Measurements from ENCODE around the gene ACTG2. TPM values are rescaled to one million over a fixed set of nuclear protein-coding genes. Genes with fewer than 3 reads are reported as not detected.
A peak's percentile ranks its signal among the peaks of the same experiment; 100 is the strongest.
"Not testable (repeated sequence)": the region's sequence is repeated elsewhere in the genome, so short reads cannot be mapped to it uniquely, and the experiment has no call there.

The ACTG2 gene
- total RNA-seq, 4 donors from 2014 or later: 2,261 to 5,929 (median 3,123) TPM

- H3K9me3 ChIP-seq: no peaks in the 10 kb centered on the region
- no peak for ATAC-seq
- no peak overlapping the region for H3K4me3 ChIP-seq
- peak overlapping the region; percentile 31 to 87 (median 58) for H3K27ac ChIP-seq
- H3K4me1 ChIP-seq: peaks cover 5 to 36% (median 9%) of the 10 kb centered on the region in 3 donors
- WGBS, 2 donors (ENCODE audit: low coverage in 1 of 2): 74 to 79% methylated on average over 8 to 9 of the region's 9 CpGs
- H3K36me3 ChIP-seq: peaks cover 0 to 39% of the 10 kb centered on the region in 2 donors
- no peaks in the 10 kb centered on the region for H3K27me3 ChIP-seq
- TF ChIP-seq EP300 (IDR thresholded peaks at IDR 0.05) (no peak), CTCF (IDR thresholded peaks at IDR 0.05) (no peak), POLR2AphosphoS5 (IDR thresholded peaks at IDR 0.05) (no peak), POLR2A (IDR thresholded peaks at IDR 0.05) (no peak)
Observed at GRCh38 chr2:73868204-73868978, 24.4 kb upstream of the ACTG2 start.

DNA sequence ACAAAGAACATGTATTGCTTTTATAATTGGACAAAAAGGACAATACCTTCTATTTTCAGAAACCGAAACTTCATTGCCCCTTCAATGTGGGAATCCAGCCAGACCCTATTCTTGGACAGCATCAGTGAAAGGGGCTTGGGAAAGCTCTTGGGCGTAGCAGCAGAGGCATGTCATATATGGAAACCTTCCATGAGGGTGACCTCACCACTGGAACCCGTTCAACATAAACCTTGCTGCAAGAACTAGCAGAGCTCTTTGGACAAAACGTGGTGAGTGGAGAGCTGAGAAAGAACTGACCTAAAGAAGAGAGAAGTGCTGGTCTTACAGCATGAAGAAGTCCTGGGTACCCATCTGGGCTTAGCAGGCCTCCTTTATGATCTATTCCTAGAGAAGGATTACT is 22.7 kb upstream of the ACTG2 start:
- 4 to 8% methylated on average over 4 of the region's 4 CpGs for WGBS, 2 donors (ENCODE audit: low coverage in 1 of 2)
- peak; percentile 92 for ATAC-seq
- Histone ChIP-seq H3K27me3 (no peaks in the 10 kb centered on the region), H3K27ac (peak overlapping the region; percentile 85 to 96 (median 87)), H3K4me1 (peaks cover 5 to 52% (median 9%) of the 10 kb centered on the region in 3 donors), H3K9me3 (no peaks in the 10 kb centered on the region), H3K36me3 (peaks cover 0 to 22% of the 10 kb centered on the region in 2 donors), H3K4me3 (no peak overlapping the region)
- TF ChIP-seq CTCF (IDR thresholded peaks at IDR 0.05) (no peak), POLR2AphosphoS5 (IDR thresholded peaks at IDR 0.05) (peak; percentile 88)

DNA sequence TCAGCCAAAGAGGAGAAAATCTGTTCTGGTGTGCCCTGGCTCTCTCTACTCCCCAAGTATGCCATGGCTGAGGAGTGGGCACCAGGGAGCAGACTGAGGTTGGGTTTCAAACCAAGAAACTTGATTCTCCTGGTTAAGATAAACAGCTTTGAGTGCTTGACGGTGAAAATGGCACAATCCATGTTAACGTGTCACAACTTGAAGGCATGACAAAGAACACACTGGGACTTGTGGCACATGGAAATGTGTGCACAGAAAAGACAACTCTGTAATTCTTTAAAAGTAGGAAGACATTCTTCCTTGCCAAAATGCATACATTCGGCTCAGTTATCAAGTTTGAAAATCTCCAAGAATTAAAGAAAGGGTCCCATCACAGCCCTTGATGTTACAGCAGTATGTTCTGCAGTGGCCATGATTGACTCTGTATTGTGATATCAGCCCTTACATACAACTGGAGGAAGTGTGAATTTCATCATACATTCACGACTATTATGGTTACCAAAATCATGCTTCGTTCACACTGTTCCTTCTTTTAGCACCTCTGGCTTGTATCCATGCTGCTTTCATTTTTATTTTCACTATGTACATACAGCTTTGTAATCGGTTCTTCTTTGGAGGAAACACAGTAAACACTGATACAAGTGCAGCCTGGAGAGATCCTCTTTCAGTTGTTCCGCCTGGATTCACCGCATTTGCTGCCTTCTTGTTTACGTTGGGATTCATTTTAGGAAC is 15.6 kb upstream of the ACTG2 start:
- TF ChIP-seq EP300 (IDR thresholded peaks at IDR 0.05): no peak
- TF ChIP-seq CTCF (IDR thresholded peaks at IDR 0.05): no peak
- TF ChIP-seq POLR2A (IDR thresholded peaks at IDR 0.05): no peak
- no peak for TF ChIP-seq POLR2AphosphoS5 (IDR thresholded peaks at IDR 0.05)
- WGBS, 2 donors (ENCODE audit: low coverage in 1 of 2): 43 to 54% methylated on average over 7 to 9 of the region's 9 CpGs
- peak; percentile 34 for ATAC-seq
- peaks cover 0 to 37% (median 0%) of the 10 kb centered on the region in 3 donors for H3K4me1 ChIP-seq
- H3K36me3 ChIP-seq: no peaks in the 10 kb centered on the region
- no peaks in the 10 kb centered on the region for H3K27me3 ChIP-seq
- no peak overlapping the region for H3K4me3 ChIP-seq
- no peaks in the 10 kb centered on the region for H3K9me3 ChIP-seq
- H3K27ac ChIP-seq: peak overlapping the region in 3 of 4 donors; percentile 28 to 87 (median 85)

- WGBS, 2 donors (ENCODE audit: low coverage in 1 of 2): 93 to 95% methylated on average over 2 to 3 of the region's 5 CpGs
Observed at GRCh38 chr2:73877984-73878383, 14.8 kb upstream of the ACTG2 start.

GRCh38 chr2:73885406-73885805 is 7.4 kb upstream of the ACTG2 start:
- H3K36me3 ChIP-seq: no peaks in the 10 kb centered on the region
- no peak overlapping the region for H3K4me3 ChIP-seq
- WGBS, 2 donors (ENCODE audit: low coverage in 1 of 2): 68 to 82% methylated on average over 2 of the region's 2 CpGs
- no peak for TF ChIP-seq POLR2A (IDR thresholded peaks at IDR 0.05)
- TF ChIP-seq CTCF (IDR thresholded peaks at IDR 0.05): no peak
- TF ChIP-seq POLR2AphosphoS5 (IDR thresholded peaks at IDR 0.05): no peak
- no peak for TF ChIP-seq EP300 (IDR thresholded peaks at IDR 0.05)
- H3K27ac ChIP-seq: no peak overlapping the region
- peaks cover 0 to 33% (median 2%) of the 10 kb centered on the region in 3 donors for H3K4me1 ChIP-seq
- H3K9me3 ChIP-seq: no peaks in the 10 kb centered on the region
- no peaks in the 10 kb centered on the region for H3K27me3 ChIP-seq
- ATAC-seq: no peak

More at GRCh38 chr2:73877984-73878383, 14.8 kb upstream of the ACTG2 start:
- H3K4me1 ChIP-seq: peaks cover 0 to 37% (median 0%) of the 10 kb centered on the region in 3 donors
- H3K27ac ChIP-seq: peak overlapping the region in 1 of 4 donors; percentile 85
- ATAC-seq, H3K27me3 ChIP-seq, H3K9me3 ChIP-seq, H3K36me3 ChIP-seq, H3K4me3 ChIP-seq: not testable (repeated sequence)

Measured in gastroesophageal sphincter (tissue), 4 donors.